GM21576 (cell line): ENCODE data around the gene DUSP5.
A peak's percentile ranks its signal among the peaks of the same experiment; 100 is the strongest.

Experiments
- ATAC-seq: cut with Tn5 transposase; IDR thresholded peaks from one replicate; pipeline ENCODE4 v1.9.1; 2021; ENCODE audit warnings: mild to moderate bottlenecking, moderate library complexity; ENCODE audit not compliant: unreplicated experiment

The DUSP5 gene

DNA sequence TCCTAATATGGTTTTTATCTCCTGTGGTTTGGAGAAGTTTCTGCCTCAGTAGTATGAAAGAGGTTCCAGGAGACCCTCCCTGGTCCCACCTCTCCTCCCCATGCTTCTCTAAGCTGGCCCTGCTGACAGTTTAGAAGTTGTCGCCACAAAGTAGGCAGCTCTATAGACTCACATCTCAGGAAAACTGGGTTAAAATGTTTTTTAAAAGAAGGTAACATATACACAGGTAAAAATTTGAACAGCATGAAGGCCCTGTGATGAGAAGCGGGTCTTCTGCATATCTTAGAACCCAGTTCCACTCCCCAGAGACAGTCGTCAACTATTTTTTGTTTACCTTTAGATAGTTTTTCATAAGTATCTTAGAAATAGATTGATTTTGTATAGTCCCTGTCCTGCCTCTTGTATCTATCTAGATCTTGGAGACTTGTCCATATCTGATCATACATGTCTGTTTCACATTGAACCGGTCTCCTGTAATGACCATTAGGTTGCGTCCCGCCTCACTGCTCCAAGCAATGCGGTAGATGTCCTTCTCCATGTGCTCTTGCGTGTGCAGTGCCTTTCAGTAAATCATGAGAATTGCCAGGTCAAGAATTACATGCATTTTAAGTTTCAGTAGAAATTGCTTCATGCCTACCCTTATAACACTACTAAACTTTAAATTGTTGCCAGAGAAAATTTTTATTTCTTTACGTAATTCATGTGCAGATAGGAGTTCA, 2.2 kb downstream of the DUSP5 start:
- ATAC-seq = no peak

DNA sequence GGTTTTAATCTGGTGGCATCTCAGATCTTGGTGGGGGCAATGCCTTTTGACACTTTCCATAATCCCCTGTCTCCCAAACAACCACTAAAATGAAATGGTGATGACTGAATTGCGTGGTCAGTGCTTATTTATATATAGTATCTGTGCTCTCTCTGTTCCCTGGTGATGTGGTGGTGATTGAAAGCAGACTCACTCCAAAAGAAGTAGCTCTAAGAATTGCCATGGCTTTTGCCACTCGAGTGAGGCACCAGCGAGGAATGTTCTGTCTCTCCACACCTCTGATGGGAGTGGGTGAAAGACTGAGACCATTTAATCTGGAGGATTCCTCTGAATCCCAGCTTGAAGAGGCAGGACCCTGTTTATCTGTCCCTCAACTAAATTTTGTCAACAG, 2.8 kb downstream of the DUSP5 start:
- no peak for ATAC-seq

DNA sequence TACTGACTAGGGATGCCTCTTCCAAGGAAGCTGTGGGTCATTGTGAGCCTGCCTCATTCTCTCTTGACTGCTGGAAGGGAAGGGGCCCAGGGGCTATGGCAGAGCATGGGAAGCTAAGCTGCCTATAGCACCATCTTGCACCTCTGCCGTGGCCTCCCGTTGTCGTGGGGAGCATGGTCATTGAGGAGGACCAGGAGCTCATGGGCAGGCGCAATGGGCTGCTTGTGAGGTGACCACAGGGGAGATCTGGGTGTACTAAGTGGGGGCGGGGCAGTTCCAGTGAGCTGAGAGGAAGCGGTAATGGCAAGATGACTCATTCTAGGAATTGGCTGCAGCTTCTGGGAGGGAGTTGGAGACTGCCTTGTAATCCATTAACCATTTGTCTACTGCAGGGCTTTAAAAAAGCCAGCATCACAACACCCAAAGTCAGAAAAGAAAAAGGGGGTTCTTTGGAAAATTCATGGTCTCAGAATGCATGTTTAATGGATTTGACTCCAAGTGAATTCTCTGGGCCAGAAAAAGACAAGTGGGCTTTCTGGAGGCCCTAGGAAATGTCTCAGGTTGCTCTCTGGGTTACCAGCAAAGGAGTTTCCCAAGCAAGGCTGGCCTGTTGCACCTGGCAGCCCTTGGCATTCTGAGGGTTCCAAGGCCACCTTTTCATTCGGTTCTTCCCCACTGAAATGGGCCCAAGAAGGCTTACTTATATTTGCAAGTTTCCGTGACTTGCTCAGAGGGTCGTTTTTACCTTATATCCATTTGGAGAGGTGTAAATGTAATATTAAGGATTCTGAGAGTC, 3.6 kb downstream of the DUSP5 start:
- ATAC-seq = no peak

DNA sequence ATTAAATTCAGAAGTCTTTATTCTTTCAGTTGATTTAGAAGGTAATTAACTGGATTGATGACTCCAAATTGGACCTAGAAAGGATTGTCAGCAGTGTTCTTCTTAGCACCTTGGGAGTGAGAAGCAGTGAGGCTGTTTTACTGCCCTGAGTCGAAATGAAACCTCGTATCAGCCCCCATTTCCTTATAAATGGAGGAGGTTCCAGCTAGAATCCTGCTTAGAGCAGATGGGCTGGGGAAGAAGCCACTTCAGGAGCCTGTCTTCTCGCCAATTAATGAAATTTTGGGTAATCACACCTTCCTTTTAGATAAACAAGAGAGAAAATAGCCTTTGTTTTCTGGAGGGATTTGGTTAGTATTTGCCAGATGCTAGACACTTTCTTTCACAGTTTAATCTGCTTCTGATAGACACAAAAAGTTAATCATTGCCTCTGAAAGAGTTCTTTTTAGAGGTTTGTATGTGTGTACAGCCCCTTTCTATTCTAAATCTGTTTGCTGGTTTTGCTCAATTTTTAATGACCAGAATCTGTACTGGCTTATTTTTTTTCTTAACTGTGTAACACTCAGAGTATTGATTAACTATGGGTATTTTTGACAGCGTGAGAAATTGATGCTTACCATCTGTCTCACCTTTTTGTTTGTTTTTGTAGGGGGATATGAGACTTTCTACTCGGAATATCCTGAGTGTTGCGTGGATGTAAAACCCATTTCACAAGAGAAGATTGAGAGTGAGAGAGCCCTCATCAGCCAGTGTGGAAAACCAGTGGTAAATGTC, 4.6 kb downstream of the DUSP5 start:
- no peak for ATAC-seq

DNA sequence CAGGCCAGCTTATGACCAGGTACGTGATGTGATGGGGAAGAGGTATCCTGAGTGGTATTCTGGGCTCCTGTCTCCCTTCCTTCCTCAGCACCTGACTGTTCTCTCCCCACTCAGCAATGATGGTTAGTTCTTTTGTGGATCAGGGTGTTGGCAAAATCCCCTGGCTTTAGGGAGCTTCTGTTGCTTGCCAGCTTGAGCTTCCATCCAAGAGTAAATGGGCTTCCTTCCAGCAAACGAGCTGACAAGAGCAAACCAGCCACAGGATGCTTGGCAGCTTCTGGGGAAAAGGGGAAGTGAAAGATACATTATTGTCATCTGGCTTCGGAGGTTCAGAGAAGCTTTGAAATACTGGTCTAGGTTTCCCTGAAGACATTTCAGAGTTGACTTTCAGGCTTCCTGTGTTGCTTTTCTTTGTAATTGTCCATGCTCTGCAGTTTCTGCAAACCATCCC, 5.2 kb downstream of the DUSP5 start:
- ATAC-seq = peak; percentile 40

DNA sequence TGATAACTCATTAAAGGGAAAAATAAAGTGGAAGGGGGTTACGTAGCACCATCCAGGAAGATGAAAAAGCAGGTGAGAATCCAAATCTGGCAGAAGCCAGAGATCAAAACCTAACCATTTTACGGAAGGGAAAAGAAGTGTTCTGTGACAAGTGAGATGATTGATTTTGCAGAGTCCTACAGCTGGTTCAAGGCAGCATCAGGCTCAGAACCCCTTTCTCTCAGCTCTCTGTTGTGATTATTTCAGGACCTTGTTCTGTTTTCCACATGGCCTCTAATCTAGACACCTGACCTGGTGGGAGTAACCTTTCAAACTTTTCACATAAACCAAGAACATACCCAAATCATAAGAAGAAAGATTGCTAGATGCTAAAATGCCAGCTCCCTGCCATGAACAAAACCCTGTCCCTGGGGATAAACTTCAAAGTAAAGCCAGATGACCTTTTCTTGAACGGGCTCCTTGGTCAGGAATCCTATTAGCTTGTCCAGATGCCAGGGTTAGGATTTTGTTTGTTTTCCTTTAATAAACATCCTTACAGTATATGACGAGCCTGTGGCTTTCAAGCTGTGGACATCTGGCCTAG, 5.9 kb downstream of the DUSP5 start:
- no peak for ATAC-seq

GRCh38 chr10:110504111-110504735, 6.5 kb downstream of the DUSP5 start:
- ATAC-seq = peak; percentile 63

DNA sequence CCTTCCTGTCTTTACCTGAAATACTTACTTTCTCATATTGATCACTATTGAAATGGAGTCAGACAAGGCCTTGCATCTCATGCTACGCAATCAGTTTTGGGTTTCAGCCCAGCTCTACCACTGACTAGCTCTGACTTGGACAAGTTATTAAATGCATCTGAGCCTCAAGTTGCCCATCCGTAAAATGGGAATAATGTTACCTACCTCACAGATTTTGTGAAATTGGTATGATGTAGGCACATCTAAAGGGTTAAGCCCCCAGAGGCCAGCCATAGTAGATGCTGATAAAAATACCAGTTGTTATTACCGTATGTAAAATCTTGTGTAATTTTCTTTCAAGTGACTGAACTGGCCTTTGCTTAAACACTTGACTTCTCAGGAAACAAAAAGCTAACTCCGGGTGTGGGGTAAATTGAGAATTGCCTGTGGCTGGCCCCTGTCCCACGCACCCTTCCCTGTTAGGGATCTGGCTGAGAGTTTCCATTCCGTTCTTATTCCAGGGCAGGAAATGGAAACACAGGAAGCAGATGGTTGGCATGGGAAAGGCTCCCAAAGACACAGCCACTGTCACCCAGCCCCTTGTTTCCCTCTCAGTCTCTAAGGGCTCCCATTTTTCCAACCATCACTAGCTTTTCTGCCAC, 7.5 kb downstream of the DUSP5 start:
- ATAC-seq = no peak

DNA sequence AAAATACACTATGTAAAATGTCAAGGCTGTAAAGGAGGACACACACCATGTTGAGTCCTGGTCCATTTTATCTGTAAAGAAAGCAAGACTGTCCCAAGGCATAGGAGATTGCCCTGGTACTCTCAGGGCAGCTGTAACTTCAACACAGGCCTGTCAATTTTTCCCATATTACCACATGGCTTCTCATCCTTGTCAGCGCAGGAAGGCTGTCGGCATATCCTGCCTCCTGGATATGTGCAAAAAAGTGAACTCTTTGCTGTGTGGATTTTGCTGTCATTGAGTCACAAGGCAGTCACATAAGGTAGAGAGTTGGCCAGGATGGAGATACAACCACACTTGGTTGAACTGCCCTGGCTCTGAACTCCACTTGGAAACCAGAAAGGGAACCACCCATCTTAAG, 8.7 kb downstream of the DUSP5 start:
- ATAC-seq = no peak

- no peak for ATAC-seq
These were observed 9.6 kb downstream of the DUSP5 start for GRCh38 chr10:110507346-110507745.

- ATAC-seq = no peak
These were observed 10.6 kb downstream of the DUSP5 start for GRCh38 chr10:110508159-110508788.

GRCh38 chr10:110508806-110509544, 11.3 kb downstream of the DUSP5 start:
- ATAC-seq = no peak

GRCh38 chr10:110509560-110509959, 11.9 kb downstream of the DUSP5 start:
- no peak for ATAC-seq

- ATAC-seq = no peak
These were observed 12.4 kb downstream of the DUSP5 start for GRCh38 chr10:110510086-110510485.

GRCh38 chr10:110510730-110511129, 13.0 kb downstream of the DUSP5 start:
- no peak for ATAC-seq

DNA sequence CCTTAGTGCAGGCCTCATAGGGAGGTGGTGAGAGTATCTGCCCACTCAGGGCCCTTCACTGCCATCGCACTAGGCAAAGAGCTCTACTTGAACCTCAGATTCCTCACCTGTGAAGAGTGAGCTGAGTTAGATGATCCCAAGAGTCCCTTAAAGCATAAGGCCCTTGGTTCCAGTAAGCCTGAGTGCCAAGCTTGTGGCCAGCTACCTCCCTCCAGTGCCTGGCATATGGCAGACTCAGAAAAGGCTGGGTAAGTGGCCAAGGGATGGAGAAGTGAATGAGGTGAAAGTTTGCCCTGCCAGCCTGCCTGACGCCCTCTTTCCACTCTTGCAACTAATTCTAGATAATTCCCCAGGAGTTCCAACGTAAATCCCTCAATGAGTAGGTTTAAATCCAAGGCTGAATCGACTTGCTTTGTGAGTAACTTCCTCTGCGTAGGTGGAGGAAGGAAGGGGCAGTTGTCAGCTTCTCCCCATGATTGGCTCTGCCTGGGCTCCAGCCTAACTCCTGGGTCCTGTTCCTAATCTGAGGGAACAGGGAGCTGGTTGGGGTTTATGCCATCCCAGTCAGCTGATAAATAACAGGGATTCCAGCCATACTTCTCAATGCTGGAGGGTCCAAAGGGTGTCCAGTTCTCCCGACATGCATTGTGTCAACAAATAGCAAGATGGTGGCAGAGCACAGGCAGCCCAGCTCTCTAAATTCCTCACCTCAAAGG, 14.2 kb downstream of the DUSP5 start:
- no peak for ATAC-seq

- no peak for ATAC-seq
These were observed 14.9 kb downstream of the DUSP5 start for GRCh38 chr10:110512461-110513187.

DNA sequence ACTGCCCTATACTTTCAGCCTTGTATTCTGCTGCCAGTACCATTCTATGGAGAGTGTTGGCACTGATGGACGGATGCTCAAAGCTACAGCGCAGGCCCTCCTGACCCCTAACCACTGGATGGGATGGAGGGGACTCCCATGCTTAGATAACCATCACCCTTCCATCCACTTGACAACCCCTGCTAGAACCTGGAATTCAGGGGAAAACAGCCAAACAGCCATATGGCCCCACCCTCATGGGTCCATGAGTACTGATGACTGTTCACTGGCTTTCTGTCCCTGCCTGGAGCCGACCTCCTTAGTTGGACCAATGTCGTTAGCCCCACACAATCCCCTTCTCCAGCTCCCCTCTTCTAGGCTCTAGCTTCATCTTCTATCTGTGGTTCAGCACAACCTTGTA, 16.2 kb downstream of the DUSP5 start:
- ATAC-seq = no peak
